AG04449 (cell line): ENCODE measurements around the gene IL1RAPL1.

ENCODE experiments used
- CTCF ChIA-PET: fragments of 350-600 bp; formaldehyde crosslinking; extraction: SDS; loops from one replicate; lab custom pipeline; 2021; ENCODE audit warnings: antibody characterized with exemption; lab: Yijun Ruan, JAX
- POLR2A ChIA-PET: fragments of 400-600, 350-600 bp; formaldehyde crosslinking; extraction: SDS; loops from one replicate; lab custom pipeline; 2020; ENCODE audit warnings: antibody characterized with exemption, inconsistent platforms; lab: Yijun Ruan, JAX
- DNase-seq: peaks from one replicate; pipeline ENCODE4 v3.0.0-alpha.2; 2010; ENCODE audit warnings: low read depth, low spot score
- H3K4me3 ChIP-seq: 2 replicates; pipeline ENCODE4 v1.5.1; 2011; ENCODE audit warnings: low read depth, mild to moderate bottlenecking, control low read depth, low read length
- TF ChIP-seq, protein P1 (sequence below): IDR thresholded peaks from one replicate; pipeline ENCODE4 v1.5.1; 2011; ENCODE audit warnings: mild to moderate bottlenecking, moderate library complexity, low read length, control low read depth, inconsistent platforms; ENCODE audit not compliant: insufficient read depth; ENCODE audit errors: missing control alignments

IL1RAPL1 gene

DNA sequence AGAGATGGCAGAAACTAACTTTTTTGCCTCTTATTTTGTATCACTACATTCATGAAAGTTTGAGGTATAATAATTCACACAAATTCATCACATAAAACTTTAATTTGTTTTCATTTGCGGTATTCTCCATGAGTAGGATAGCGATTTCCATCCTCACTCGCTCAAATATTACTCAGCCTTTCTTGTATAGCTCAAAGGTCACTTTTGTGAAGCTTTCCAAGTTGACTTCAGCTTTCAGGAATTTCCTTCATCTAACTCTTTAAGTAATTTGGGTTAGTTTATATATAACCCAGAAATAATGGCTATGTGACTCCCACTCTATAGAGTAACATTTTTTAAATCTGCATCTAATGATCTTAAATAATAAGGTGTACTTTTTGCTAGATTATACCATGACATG is 314.4 kb downstream of the IL1RAPL1 start:
- no peak overlapping the region for H3K4me3 ChIP-seq
- CTCF ChIA-PET, result no interaction called here
- TF ChIP-seq, protein P1, sequence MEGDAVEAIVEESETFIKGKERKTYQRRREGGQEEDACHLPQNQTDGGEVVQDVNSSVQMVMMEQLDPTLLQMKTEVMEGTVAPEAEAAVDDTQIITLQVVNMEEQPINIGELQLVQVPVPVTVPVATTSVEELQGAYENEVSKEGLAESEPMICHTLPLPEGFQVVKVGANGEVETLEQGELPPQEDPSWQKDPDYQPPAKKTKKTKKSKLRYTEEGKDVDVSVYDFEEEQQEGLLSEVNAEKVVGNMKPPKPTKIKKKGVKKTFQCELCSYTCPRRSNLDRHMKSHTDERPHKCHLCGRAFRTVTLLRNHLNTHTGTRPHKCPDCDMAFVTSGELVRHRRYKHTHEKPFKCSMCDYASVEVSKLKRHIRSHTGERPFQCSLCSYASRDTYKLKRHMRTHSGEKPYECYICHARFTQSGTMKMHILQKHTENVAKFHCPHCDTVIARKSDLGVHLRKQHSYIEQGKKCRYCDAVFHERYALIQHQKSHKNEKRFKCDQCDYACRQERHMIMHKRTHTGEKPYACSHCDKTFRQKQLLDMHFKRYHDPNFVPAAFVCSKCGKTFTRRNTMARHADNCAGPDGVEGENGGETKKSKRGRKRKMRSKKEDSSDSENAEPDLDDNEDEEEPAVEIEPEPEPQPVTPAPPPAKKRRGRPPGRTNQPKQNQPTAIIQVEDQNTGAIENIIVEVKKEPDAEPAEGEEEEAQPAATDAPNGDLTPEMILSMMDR, result no peak
- POLR2A ChIA-PET, result no interaction called here
- DNase-seq, result no peak

GRCh38 chrX:28910487-28910886 is 323.2 kb downstream of the IL1RAPL1 start:
- no peak overlapping the region for H3K4me3 ChIP-seq
- TF ChIP-seq, protein P1, result no peak
- ChIA-PET CTCF (no interaction called here), POLR2A (no interaction called here)
- DNase-seq, result no peak

DNA sequence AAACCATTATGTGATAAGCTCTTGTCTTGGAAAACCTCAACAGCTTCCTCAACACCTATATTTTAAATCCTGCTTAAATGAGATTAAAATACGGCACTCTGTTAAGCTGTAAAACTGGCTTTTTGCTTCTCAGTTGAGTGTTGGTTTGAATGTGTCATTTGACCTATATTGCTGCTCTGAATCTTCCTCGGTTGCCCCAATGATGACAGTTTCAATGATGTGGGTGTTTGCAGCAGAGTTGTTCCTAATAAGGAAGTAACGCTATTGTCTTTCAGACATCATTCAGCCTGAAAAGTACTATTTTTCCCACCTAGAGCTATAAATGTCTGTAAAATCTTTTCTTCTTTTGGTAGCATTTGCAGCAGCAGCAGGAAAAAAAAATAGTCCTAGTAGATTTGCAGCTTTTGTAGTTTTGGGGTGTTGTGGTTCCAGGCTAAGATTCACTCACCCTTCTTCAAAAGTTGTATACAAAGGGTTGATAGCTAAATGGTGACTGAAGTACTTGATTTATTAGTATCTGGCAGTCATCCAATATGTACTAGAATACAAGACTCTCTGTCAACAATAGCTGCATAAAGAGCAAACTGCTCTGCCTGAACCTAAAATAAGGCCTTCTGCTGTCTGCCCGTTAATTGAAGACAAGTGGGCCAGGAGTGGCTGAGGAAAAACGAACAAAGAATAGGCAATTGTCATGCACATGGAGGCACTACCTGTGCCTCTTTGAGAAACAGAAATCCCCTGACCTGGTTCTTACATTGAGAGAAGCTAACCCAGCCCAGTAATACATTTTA is 333.1 kb downstream of the IL1RAPL1 start:
- ChIA-PET POLR2A (no interaction called here), CTCF (no interaction called here)
- TF ChIP-seq, protein P1, result no peak
- no peak overlapping the region for H3K4me3 ChIP-seq
- no peak for DNase-seq

DNA sequence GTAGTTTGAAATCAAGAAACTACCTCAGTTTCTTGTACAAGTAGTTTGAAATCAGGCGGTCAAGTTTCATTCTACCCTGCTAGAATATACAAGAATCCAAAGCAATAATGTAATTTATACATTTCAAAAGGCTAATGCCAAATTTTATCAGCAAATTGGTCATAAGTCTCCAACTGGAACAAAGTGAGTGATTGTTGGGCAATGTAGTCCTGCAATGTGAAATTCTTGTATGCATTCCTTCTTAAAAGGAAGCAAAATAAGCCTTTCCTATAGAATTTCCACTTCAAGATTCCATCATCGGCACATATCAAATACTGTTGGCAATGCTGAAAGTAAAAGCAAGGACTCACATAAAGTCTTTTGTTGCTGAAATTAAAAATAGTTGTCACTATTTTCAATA is 334.9 kb downstream of the IL1RAPL1 start:
- no peak for DNase-seq
- ChIA-PET CTCF (no interaction called here), POLR2A (no interaction called here)
- TF ChIP-seq, protein P1, result no peak
- H3K4me3 ChIP-seq, result no peak overlapping the region

DNA sequence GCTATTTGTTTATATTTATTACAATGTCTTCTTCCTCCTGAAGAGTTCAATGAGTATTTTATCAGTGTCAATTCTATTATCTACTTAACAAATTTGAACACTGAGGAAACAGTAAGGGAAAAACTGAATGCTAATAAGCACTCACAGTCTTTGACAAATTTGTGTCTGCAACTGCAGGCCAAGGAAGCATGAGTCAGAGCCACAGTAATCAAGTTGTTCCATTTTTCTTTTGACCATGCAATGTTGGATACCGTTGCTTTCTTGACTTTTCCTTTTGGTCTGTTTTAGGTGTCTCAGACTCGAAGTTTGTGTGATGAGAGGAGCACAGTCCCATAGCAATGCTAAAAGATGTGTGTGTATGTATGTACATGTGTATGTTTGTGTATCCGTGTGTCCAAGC is 359.6 kb downstream of the IL1RAPL1 start:
- ChIA-PET POLR2A (no interaction called here), CTCF (no interaction called here)
- H3K4me3 ChIP-seq, result no peak overlapping the region
- TF ChIP-seq, protein P1, result no peak
- DNase-seq, result no peak

DNA sequence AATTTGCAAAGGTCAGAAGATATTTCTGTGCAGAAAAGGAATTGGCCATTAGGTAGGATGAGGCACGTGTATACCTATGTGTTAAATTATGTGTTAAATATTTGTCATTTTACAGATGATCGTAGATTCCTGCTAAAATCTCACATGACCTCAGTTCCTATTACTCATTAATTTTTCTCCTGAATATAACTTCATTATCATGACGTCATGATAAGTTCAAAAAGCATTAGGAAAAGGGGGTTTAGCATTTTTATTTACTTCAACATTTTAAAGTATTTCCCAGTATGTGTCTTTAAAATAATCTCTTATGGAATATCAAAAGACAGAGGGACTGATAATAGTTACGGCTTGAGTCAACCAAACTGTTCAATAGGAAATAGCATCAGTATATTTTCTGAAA is 372.8 kb downstream of the IL1RAPL1 start:
- CTCF ChIA-PET, result no interaction called here
- TF ChIP-seq, protein P1, result no peak

More for the DNA sequence above, 372.8 kb downstream of the IL1RAPL1 start:
- POLR2A ChIA-PET, result no interaction called here
- no peak overlapping the region for H3K4me3 ChIP-seq
- DNase-seq, result no peak
